HG03045 (cell line): Measurements from ENCODE around the gene GNB1L.

Experiments used
- ATAC-seq: cut with Tn5 transposase; IDR thresholded peaks from one replicate; pipeline ENCODE4 v1.9.1; 2021; ENCODE audit warnings: mild to moderate bottlenecking, moderate library complexity; ENCODE audit not compliant: unreplicated experiment

GNB1L gene

DNA sequence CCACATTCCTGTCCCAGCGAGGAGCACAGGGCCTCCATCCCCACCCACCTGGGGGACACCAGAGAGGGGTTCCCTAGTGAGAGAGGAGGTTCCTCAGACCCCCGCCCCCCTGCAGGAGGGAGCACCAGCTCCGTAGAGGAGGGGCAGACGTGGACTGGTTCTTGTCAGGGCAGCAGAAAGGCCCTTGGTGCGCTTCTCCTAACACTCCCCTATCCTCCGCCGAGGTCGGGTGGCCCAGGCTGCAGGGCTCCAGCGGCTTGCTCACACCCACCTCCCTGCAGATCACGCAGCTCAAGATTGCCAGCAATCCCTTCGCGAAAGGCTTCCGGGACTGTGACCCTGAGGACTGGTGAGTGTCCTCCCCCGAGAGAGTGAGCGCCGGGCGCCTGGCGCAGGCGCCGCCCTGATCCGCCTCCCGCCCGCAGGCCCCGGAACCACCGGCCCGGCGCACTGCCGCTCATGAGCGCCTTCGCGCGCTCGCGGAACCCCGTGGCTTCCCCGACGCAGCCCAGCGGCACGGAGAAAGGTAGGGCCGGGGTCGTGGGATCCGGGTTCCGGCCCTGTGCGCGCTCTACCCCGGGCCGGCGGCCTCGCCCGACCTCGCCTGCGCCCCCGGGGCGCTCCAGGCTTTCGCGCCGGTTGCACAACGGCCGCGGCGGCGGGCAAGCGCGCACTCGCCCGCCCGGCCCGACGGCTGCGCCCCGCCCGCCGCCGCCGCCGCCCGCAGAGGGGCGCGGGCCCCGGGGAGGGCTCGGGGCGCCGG lies 89.0 kb downstream of the GNB1L start:
- ATAC-seq = no peak

- no peak for ATAC-seq
These were observed 89.8 kb downstream of the GNB1L start for GRCh38 chr22:19764636-19765476.

- no peak for ATAC-seq
These were observed 90.4 kb downstream of the GNB1L start for GRCh38 chr22:19764299-19764593.

GRCh38 chr22:19763458-19764298 lies 91.0 kb downstream of the GNB1L start:
- ATAC-seq = no peak

- ATAC-seq = no peak
These were observed 91.9 kb downstream of the GNB1L start for GRCh38 chr22:19762568-19763457.

GRCh38 chr22:19761725-19762567 lies 92.7 kb downstream of the GNB1L start:
- no peak for ATAC-seq

DNA sequence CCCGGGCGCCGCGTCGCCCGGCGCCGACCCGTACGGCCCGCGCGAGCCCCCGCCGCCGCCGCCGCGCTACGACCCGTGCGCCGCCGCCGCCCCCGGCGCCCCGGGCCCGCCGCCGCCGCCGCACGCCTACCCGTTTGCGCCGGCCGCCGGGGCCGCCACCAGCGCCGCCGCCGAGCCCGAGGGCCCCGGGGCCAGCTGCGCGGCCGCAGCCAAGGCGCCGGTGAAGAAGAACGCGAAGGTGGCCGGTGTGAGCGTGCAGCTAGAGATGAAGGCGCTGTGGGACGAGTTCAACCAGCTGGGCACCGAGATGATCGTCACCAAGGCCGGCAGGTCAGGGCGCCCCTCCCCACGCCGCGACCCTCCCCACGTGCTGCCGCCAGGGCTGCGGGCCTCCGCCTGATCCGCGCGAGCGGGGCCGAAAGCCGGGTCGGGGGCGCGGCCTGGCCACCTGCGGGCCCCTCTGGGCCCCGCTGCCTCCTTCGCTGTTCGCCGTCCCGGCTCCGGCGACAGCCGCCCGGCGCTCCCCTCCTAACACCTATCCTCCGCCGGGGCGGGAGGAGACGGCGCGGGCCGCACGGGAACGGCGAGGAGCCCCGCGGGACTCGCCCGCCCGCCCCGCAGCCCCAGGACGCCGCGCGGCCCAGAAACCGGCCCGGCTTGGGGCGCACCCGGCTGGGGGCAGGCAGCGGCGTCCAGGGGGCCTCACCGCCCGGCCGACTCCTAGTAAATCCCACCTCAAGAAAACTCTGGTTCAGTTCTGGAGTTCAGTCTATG lies 93.5 kb downstream of the GNB1L start:
- no peak for ATAC-seq

- no peak for ATAC-seq
These were observed 94.4 kb downstream of the GNB1L start, which contains the start of gene TBX1 for GRCh38 chr22:19760058-19760950. TSS of gene TBX1 (plus strand) at chr22:19760778. CDS start at chr22:19760844, 66 bp downstream.

- ATAC-seq = no peak
These were observed 95.1 kb downstream of the GNB1L start for GRCh38 chr22:19759427-19760057.

DNA sequence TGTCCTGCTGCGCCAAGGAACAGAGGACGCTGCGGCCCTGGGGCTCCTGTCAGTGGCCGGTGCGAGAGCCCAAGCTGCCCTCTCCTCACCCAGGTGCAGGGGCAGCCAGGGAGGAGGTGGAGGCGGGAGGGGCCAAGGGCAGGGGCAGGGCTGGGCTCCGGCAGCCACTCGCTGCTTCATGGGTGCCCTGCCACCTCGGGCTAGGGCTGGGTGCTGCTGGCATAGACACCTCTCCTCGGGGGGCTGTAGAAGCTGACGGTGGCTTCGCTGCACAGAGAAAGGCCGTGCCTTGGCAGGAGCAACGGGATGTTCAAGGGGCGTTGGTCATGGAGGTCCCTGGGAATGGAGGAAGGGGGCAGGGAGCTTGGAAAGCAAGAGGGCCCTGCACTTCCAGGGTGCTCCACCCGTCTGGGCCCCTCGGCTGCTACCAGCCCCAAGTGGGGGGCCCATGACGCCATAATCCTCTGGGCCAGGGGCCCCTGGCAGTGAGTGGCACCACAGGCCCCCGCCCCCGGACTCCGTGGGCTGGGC lies 95.7 kb downstream of the GNB1L start:
- no peak for ATAC-seq

- no peak for ATAC-seq
These were observed 96.4 kb downstream of the GNB1L start for GRCh38 chr22:19757985-19758895.

- no peak for ATAC-seq
These were observed 97.3 kb downstream of the GNB1L start for GRCh38 chr22:19757140-19757984.

DNA sequence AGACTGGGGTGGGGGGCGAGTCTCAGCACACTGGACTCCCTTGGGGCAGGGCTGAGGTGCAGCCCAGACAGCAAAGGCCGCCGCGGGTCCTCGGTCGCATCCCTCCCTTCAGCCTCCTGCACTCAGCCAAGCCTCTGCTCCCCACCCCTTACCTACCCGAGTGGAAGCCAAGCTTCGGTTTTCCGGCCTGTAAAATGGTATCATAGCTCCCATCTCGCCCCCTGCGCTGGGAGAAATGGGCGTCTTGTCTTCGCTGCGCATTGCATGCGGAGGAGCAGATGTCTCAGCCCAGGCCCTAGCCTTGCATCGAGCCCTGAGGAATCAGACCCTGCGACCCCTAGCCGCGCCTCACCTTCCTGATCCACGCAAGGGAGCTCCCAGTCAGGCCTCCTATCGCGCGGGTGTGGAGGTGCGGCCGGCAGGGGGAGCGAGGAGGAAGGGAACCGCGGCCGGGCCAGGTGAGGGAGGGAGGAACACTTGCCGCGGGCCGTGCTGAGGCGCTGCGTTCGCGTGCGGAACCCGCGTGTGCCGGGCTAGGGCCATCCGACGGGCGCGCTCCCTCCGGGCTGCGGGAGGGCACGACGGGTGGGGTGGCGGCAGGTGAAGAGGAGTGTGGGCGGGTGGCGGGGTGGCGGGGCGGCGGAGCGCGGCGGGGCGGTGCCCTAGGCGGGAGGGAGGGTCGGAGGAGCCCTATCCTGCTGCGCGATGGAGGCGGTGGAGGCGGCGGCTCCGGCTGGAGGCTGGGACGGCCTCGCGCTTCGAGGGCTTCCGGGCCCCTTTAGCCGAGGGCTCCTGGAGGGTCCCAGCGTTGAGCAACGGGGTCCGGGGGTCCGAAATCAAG lies 98.2 kb downstream of the GNB1L start:
- ATAC-seq = no peak

DNA sequence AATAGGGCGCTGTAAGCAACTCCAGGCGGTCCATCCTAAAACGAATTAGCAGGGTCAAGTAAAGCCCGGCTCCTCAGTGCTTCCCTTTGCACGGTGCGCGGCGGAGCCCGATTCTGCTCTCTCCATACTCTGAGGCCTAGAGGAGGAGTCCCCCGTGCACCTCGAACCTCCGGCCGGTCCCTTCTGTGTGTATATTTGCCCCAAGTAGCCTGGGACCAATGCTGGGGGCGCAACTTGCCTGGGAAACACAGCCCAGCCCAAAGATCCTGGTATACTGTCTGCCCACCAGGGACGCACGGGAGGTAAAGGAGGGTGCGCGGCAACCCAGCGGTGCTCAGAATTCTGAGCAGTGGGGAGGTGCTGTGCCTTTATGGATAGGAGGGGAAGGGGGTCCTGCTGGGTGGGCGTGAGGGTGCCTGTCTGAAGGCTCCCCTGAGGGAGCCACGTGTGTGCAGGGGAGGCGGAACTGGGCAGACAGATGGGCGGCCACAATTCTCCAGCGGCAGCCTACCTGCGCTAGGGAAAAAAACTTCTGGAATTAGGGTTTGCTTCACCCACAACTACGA lies 98.9 kb downstream of the GNB1L start:
- no peak for ATAC-seq
